ENCODE measurements around the gene DNAJC5. TPM values are rescaled to one million over a fixed set of nuclear protein-coding genes. Genes with fewer than 3 reads are reported as not detected.

DNAJC5 gene
- total and polyA plus RNA-seq, 9 of the 15 experiments (the other 6 are each of a cell fraction or from before 2014, with no cell fraction given) = 0.95 to 42.8 (median 23.4) TPM

GRCh38 chr20:63856098-63856511, 38.8 kb upstream of the DNAJC5 start (continued):
- no peak for TF ChIP-seq BDP1 (IDR thresholded peaks at IDR 0.05; ENCODE audit: insufficient read depth, insufficient read length)

GRCh38 chr20:63857764-63858392, 37.0 kb upstream of the DNAJC5 start:
- CTCF ChIA-PET (ENCODE audit: low intra/inter-chr PET ratio) = interaction anchor here (0.5 kb wide), 1 partner anchor 121 kb away, joined by 4 read pairs; no protein-coding TSS in a partner anchor
- POLR2A ChIA-PET = interaction anchor here (1.1 kb wide), 1 partner anchor 36 kb away, joined by 4 read pairs; no protein-coding TSS in a partner anchor

More at GRCh38 chr20:63857764-63858392, 37.0 kb upstream of the DNAJC5 start:
- Histone ChIP-seq H3K27ac (ENCODE audit: extremely low read depth, low read depth, low read length) (no peak overlapping the region), H3K9me1 (ENCODE audit: control insufficient read depth, insufficient read depth, low read length) (no peaks in the 10 kb centered on the region), H3K9ac (ENCODE audit: insufficient read depth in 1 of 2, low read depth in 2 of 2, low read length in 2 of 2) (peak overlapping the region in 1 of 2 experiments; percentile 82; a peak in 2 of 4 replicates), H3K9me3 (replicated peaks; ENCODE audit: control insufficient read depth, insufficient read depth, low read depth, low read length) (no peaks in the 10 kb centered on the region), H3K27me3 (ENCODE audit: control insufficient read depth in 2 of 2, insufficient read depth in 2 of 2, low read length in 2 of 2) (no peaks in the 10 kb centered on the region), H2AFZ (ENCODE audit: low read depth, low read length) (no peak overlapping the region), H3K4me3 (no peak overlapping the region), H3K4me1 (replicated peaks in 1 of 2; ENCODE audit: control insufficient read depth in 2 of 2, insufficient read depth in 2 of 2, low read length in 2 of 2) (peaks cover 20 to 80% of the 10 kb centered on the region in 2 experiments), H3K4me2 (ENCODE audit: insufficient read depth, low read length) (no peak overlapping the region), H3K79me2 (ENCODE audit: control insufficient read depth, insufficient read depth, low read length) (no peaks in the 10 kb centered on the region), H3K36me3 (ENCODE audit: control insufficient read depth, insufficient read depth, low read length) (peaks cover 15% of the 10 kb centered on the region; the same call in 2 of the 3 replicates), H4K20me1 (replicated peaks; ENCODE audit: control insufficient read depth, insufficient read depth, low read length) (no peaks in the 10 kb centered on the region)
- FAIRE-seq (no peak), ATAC-seq (no peak; the same call in 2 of the 3 replicates), DNase-seq (ENCODE audit: extremely low read depth in 1 of 4, low spot score in 3 of 4) (peak in 1 of 4 experiments; percentile 27)
- in situ Hi-C loops (cut with MboI) = no loop called here
- no TSS peak for BruUV-seq (replicated peaks)
- 47% methylated on average over 12 of the region's 14 CpGs for WGBS (ENCODE audit: insufficient coverage, low coverage, missing lambda C conversion rate)
- no peak; the same call in 1 of the 2 replicates for TF ChIP-seq POLR2AphosphoS2 (IDR thresholded peaks at IDR 0.05; ENCODE audit: low read length)
- TF ChIP-seq POLR2G (IDR thresholded peaks at IDR 0.05; ENCODE audit: low read depth, low read length) = peak; percentile 66
- TF ChIP-seq TAF1 (IDR thresholded peaks at IDR 0.05; ENCODE audit: control insufficient read depth, extremely low read depth, insufficient read depth, low read length, severe bottlenecking) = no peak
- TF ChIP-seq ZZZ3 (IDR thresholded peaks at IDR 0.05) = no peak
- TF ChIP-seq POLR2A (conservative IDR thresholded peaks at IDR 0.05) = 0 out of 2 replicates have a peak, but pooled peaks have one; percentile 18
- TF ChIP-seq, protein P1, sequence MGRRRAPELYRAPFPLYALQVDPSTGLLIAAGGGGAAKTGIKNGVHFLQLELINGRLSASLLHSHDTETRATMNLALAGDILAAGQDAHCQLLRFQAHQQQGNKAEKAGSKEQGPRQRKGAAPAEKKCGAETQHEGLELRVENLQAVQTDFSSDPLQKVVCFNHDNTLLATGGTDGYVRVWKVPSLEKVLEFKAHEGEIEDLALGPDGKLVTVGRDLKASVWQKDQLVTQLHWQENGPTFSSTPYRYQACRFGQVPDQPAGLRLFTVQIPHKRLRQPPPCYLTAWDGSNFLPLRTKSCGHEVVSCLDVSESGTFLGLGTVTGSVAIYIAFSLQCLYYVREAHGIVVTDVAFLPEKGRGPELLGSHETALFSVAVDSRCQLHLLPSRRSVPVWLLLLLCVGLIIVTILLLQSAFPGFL (CRISPR knock-in tag; IDR thresholded peaks at IDR 0.05) = no peak
- intact Hi-C loops (cut with micrococcal nuclease) = no loop called here
